NCI-H2107 treated with DMSO at 0.1 percent for 48 hours (cell line): ENCODE results near the gene GH1.
"Not testable (repeated sequence)": the region's sequence is repeated elsewhere in the genome, so short reads cannot be mapped to it uniquely, and the experiment has no call there.

Experiments
- DNase-seq: peaks from one replicate; lab custom pipeline; 2025; ENCODE audit not compliant: unreplicated experiment; lab: John Stamatoyannopoulos, UW

The GH1 gene

GRCh38 chr17:63927464-63928171 is 9.0 kb upstream of the GH1 start:
- no peak for DNase-seq

- no peak for DNase-seq
Observed at GRCh38 chr17:63926164-63926563, 7.5 kb upstream of the GH1 start.

- DNase-seq, result no peak
Observed at GRCh38 chr17:63925615-63926014, 7.0 kb upstream of the GH1 start.

- not testable (repeated sequence) for DNase-seq
Observed at GRCh38 chr17:63922402-63922801, 3.8 kb upstream of the GH1 start.

- not testable (repeated sequence) for DNase-seq
Observed at GRCh38 chr17:63920779-63921178, 2.1 kb upstream of the GH1 start.

- not testable (repeated sequence) for DNase-seq
Observed at GRCh38 chr17:63920050-63920449, 1.4 kb upstream of the GH1 start.

GRCh38 chr17:63919311-63919723 is 678 bp upstream of the GH1 start:
- peak; percentile 64 for DNase-seq

- no peak for DNase-seq
Observed at GRCh38 chr17:63918305-63918704, 334 bp downstream of the GH1 start.

GRCh38 chr17:63917646-63918045 is 993 bp downstream of the GH1 start:
- no peak for DNase-seq

GRCh38 chr17:63917206-63917605 is 1.4 kb downstream of the GH1 start:
- DNase-seq, result not testable (repeated sequence)

GRCh38 chr17:63916566-63917185 is 2.0 kb downstream of the GH1 start:
- no peak for DNase-seq

GRCh38 chr17:63915753-63916152 is 2.9 kb downstream of the GH1 start:
- DNase-seq, result not testable (repeated sequence)

- DNase-seq, result no peak
Observed at GRCh38 chr17:63914471-63914870, 4.2 kb downstream of the GH1 start.

GRCh38 chr17:63911657-63912100 is 7.0 kb downstream of the GH1 start:
- no peak for DNase-seq

- DNase-seq, result no peak
Observed at GRCh38 chr17:63911041-63911635, 7.5 kb downstream of the GH1 start, which contains the start of gene CSHL1. TSS of gene CSHL1 (minus strand) at chr17:63911258. CDS start at chr17:63911196, 62 bp downstream.

GRCh38 chr17:63910096-63910495 is 8.5 kb downstream of the GH1 start:
- no peak for DNase-seq

- DNase-seq, result not testable (repeated sequence)
Observed at GRCh38 chr17:63909586-63909985, 9.1 kb downstream of the GH1 start.

- DNase-seq, result not testable (repeated sequence)
Observed at GRCh38 chr17:63907161-63907778, 11.4 kb downstream of the GH1 start.

- not testable (repeated sequence) for DNase-seq
Observed at GRCh38 chr17:63904796-63905195, 13.8 kb downstream of the GH1 start.

GRCh38 chr17:63903787-63904201 is 14.8 kb downstream of the GH1 start:
- not testable (repeated sequence) for DNase-seq

GRCh38 chr17:63901971-63902370 is 16.7 kb downstream of the GH1 start:
- DNase-seq, result not testable (repeated sequence)
